HEK293T (cell line): ENCODE data around the gene NPAS3.
A peak's percentile ranks its signal among the peaks of the same experiment; 100 is the strongest.

Source experiments
- ARNT ChIP-seq: fragments of 450-650 bp; IDR thresholded peaks from 2 replicates; pipeline ENCODE4 v1.6.1; 2017; ENCODE audit warnings: mild to moderate bottlenecking
- ELF4 ChIP-seq: fragments of 450-650 bp; IDR thresholded peaks from 2 replicates; pipeline ENCODE4 v1.6.1; 2017; ENCODE audit warnings: antibody characterized with exemption
- FOXA1 ChIP-seq: fragments of 450-650 bp; IDR thresholded peaks from 2 replicates; pipeline ENCODE4 v1.6.1; 2016; ENCODE audit warnings: mild to moderate bottlenecking
- FOXK2 ChIP-seq: fragments of 450-650 bp; IDR thresholded peaks from 2 replicates; pipeline ENCODE4 v1.6.1; 2016; ENCODE audit warnings: mild to moderate bottlenecking
- FOXM1 ChIP-seq: fragments of 450-650 bp; IDR thresholded peaks from 2 replicates; pipeline ENCODE4 v1.6.1; 2017; ENCODE audit warnings: mild to moderate bottlenecking, borderline replicate concordance
- NFRKB ChIP-seq: fragments of 450-650 bp; IDR thresholded peaks from 2 replicates; pipeline ENCODE4 v1.6.1; 2016; ENCODE audit warnings: mild to moderate bottlenecking, moderate library complexity
- SP1 ChIP-seq: fragments of 450-650 bp; IDR thresholded peaks from 2 replicates; pipeline ENCODE4 v1.6.1; 2017
- ZNF384 ChIP-seq: fragments of 450-650 bp; IDR thresholded peaks from 2 replicates; pipeline ENCODE4 v1.6.1; 2016

GRCh38 chr14:32939254-32940065, 781 bp downstream of the NPAS3 start:
- TF ChIP-seq ELF4 (no peak), NFRKB (no peak), FOXM1 (no peak), SP1 (no peak), ARNT (no peak), FOXK2 (no peak), ZNF384 (peak; percentile 85), FOXA1 (no peak)
